KOPT-K1 (cell line): ENCODE measurements around the gene FBXO31.

ENCODE experiments used
- H3K27ac ChIP-seq: fragments of 200-600 bp; sonication (generic); 2 replicates; pipeline ENCODE4 v1.5.1; 2016; ENCODE audit warnings: antibody characterized with exemption, mild to moderate bottlenecking, low read depth, low read length; ENCODE audit not compliant: poor library complexity, severe bottlenecking
- H3K36me3 ChIP-seq: fragments of 200-600 bp; sonication (generic); 2 replicates; pipeline ENCODE4 v1.5.1; 2017; ENCODE audit warnings: antibody characterized with exemption, mild to moderate bottlenecking, low read length, moderate library complexity; ENCODE audit not compliant: insufficient read depth
- H3K9me3 ChIP-seq: fragments of 200-600 bp; sonication (generic); 2 replicates; pipeline ENCODE4 v1.5.1; 2017; ENCODE audit warnings: antibody characterized with exemption, low read length, mild to moderate bottlenecking; ENCODE audit not compliant: insufficient read depth, poor library complexity, severe bottlenecking

FBXO31 gene

DNA sequence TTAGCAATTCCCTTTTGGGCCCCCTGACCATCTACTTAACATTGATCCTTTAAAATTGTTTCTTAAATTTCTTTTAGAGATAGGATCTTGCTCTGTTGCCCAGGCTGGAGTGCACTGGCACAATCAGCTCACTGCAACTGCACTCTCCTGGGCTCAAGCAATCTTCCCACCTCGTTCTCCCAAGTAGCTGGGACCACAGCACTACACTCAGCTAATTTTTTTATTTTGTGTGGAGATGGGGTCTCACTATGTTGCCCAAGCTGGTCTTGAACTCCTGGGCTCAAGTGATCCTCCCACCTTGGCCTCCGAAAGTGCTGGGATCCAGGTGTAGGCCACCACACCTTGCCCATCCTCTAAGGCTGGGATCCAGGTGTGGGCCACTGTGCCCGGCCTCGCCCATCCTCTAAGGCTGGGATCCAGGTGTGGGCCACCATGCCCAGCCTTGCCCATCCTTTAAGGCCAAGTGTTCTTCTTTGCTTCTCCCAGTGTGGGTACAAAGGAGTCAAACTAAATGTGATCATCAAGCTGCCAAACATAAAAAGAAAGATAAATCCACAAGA is 79.5 kb downstream of the FBXO31 start:
- Histone ChIP-seq H3K36me3 (no peaks in the 10 kb centered on the region), H3K27ac (peak overlapping the region; percentile 41), H3K9me3 (peaks cover 7% of the 10 kb centered on the region)

DNA sequence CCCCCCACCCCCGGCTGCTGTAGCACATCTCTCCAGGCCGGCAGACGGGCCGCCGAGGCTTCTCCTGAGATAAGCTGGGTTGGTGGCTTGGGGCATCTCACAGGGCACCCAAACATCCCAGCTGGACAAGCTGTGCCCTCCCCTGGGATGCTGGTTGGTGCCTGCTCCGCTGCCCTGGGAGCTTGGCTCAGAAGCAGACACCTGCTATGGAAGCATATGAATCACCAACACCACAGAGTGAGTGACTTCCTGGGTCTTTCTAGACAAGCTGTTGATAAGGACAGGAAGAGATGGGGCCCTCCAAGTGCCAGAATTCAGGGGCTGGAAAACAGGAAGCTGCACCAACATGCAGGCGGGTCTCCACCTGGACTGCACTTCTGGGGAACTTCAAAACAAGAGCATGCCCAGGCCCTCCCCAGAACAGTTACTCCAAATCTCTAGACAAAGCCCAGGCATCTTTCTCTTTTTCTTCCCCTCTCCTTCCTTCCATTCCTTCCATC is 80.1 kb downstream of the FBXO31 start:
- H3K36me3 ChIP-seq, result no peaks in the 10 kb centered on the region
- peaks cover 2% of the 10 kb centered on the region for H3K9me3 ChIP-seq
- H3K27ac ChIP-seq, result peak overlapping the region; percentile 41

GRCh38 chr16:87298857-87299465 is 84.6 kb downstream of the FBXO31 start:
- no peak overlapping the region for H3K27ac ChIP-seq
- H3K36me3 ChIP-seq, result no peaks in the 10 kb centered on the region
- no peaks in the 10 kb centered on the region for H3K9me3 ChIP-seq

GRCh38 chr16:87297918-87298631 is 85.5 kb downstream of the FBXO31 start:
- Histone ChIP-seq H3K36me3 (no peaks in the 10 kb centered on the region), H3K27ac (no peak overlapping the region), H3K9me3 (no peaks in the 10 kb centered on the region)

- Histone ChIP-seq H3K27ac (no peak overlapping the region), H3K9me3 (no peaks in the 10 kb centered on the region), H3K36me3 (no peaks in the 10 kb centered on the region)
Observed at GRCh38 chr16:87297407-87297806, 86.2 kb downstream of the FBXO31 start.

GRCh38 chr16:87295661-87296531 is 87.7 kb downstream of the FBXO31 start:
- H3K36me3 ChIP-seq, result no peaks in the 10 kb centered on the region
- H3K27ac ChIP-seq, result no peak overlapping the region
- peaks cover 6% of the 10 kb centered on the region for H3K9me3 ChIP-seq

GRCh38 chr16:87295259-87295658 is 88.3 kb downstream of the FBXO31 start:
- H3K27ac ChIP-seq, result no peak overlapping the region
- H3K9me3 ChIP-seq, result peaks cover 6% of the 10 kb centered on the region
- no peaks in the 10 kb centered on the region for H3K36me3 ChIP-seq

GRCh38 chr16:87293990-87294389 is 89.6 kb downstream of the FBXO31 start:
- H3K27ac ChIP-seq, result no peak overlapping the region
- H3K36me3 ChIP-seq, result no peaks in the 10 kb centered on the region
- H3K9me3 ChIP-seq, result peaks cover 6% of the 10 kb centered on the region

DNA sequence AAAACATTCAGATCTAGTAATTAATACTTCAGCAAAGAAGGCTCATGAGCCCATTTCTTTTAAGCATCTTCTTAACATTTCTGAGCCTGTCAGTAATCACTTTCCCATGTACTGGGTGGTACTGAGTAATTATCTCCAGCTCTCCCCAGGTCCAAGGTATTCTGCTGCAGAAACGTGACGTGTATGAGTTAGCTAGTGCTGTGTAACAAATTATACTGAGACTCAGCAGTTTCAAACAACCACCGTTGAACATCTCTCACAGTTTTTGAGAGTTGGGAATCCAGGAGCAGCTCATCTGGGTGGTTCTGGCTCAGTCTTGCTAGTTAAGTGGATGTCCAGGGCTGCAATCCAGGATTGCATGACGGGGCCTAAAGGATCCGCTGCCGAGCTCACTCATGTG is 91.6 kb downstream of the FBXO31 start:
- Histone ChIP-seq H3K27ac (no peak overlapping the region), H3K9me3 (peaks cover 6% of the 10 kb centered on the region), H3K36me3 (no peaks in the 10 kb centered on the region)

DNA sequence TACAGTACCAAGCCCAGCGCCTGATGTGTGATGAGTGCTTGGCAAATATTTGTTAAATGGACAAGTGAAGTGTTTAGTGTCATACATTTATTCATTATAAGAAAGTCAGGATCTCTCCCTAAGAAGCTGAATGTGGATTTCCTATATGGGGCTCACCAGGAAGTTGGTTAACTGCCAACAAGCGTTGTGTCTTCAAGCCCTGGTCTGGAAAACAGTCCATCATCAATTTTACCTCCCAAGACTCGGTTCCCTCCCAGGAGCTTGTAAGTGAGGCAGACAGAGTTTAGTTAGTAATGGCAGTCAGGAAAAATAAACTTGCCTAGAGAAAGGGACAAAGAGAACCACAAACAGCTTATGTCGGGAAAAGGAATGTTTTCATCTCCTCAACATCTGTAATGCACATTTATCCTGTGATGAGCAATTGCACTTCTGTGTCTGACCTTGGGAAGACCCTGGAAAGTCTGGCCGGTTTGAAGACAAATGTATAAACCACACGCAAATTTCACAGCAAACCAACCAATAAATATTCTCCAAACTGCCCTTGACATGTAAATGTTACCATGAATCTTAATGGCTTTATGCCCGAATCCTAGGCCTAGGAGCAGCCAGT is 94.7 kb downstream of the FBXO31 start:
- Histone ChIP-seq H3K36me3 (no peaks in the 10 kb centered on the region), H3K9me3 (peaks cover 11% of the 10 kb centered on the region), H3K27ac (no peak overlapping the region)

DNA sequence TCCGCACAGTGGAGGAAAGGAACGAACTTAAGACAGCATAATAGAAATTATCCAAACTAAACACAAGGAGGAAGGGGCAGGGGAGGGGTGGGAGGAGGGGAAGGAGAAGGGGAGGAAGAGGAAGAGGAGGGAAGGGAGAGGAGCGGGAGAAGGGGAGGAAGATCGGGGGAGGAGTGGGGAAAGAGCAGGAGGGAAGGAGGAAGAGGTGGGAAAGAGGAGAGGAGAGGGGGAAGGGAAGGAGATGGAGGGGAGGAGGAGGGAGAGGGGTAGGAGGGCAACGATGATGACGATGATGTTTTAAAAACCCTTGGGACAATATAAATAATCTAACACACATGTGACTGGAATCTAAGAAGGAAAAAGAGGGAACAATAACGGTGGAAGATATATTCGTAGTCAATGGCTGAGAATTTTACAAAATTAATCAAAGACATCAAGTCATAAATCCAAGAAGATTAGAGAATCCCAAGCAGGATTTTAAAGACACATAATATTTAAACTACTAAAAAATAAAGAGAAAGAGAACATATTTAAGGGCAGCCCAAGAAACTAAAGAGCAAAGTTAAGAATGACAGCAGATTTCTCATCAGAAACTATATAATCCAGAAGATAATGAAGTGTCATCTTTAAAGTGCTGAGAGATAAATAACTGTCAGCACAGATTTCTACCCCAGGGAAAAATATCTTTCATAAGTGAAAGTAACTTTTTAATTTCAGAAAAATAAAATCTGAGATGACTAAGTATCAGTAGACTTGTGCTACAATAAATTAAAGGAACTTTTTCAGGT is 96.5 kb downstream of the FBXO31 start:
- peaks cover 9% of the 10 kb centered on the region for H3K9me3 ChIP-seq
- H3K27ac ChIP-seq, result no peak overlapping the region
- H3K36me3 ChIP-seq, result no peaks in the 10 kb centered on the region

GRCh38 chr16:87284183-87284582 is 99.4 kb downstream of the FBXO31 start:
- no peak overlapping the region for H3K27ac ChIP-seq
- H3K9me3 ChIP-seq, result peaks cover 5% of the 10 kb centered on the region

GRCh38 chr16:87279094-87279658 is 104.4 kb downstream of the FBXO31 start:
- Histone ChIP-seq H3K9me3 (no peaks in the 10 kb centered on the region), H3K36me3 (no peaks in the 10 kb centered on the region), H3K27ac (no peak overlapping the region)

More at GRCh38 chr16:87284183-87284582, 99.4 kb downstream of the FBXO31 start:
- no peaks in the 10 kb centered on the region for H3K36me3 ChIP-seq
